ENCODE data around the gene SND1.

SND1 gene

DNA sequence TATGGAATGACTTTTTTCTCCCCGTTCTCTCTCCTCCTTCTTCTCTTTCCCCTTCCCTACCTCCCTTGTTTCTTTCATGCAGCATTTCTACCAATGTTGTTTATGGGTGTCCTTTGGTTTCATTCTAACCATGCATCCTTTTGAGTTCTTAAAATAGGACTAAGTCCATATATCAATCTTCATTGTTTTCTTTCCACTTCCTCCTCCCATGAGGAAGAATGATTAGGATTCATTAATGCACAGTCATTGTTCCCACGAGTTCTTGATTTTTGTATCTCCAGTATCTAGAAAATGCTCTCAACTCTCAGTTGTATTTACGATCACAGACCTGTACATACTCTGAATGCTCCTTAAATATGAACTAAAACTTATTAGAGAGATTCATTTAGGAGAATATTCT lies 226.0 kb downstream of the SND1 start:
- Histone ChIP-seq H3K27ac (ENCODE audit: low read depth, low read length, poor library complexity, severe bottlenecking) (no peak overlapping the region), H3K36me3 (ENCODE audit: insufficient read depth, low read length) (peaks cover 9% of the 10 kb centered on the region; the same call in 1 of the 2 replicates), H4K20me1 (ENCODE audit: insufficient read depth, low read length) (no peaks in the 10 kb centered on the region), H3K79me2 (ENCODE audit: insufficient read depth, low read length) (no peaks in the 10 kb centered on the region), H3K4me1 (ENCODE audit: insufficient read depth, low read length, severe bottlenecking) (peaks cover 25% of the 10 kb centered on the region), H3K27me3 (ENCODE audit: insufficient read depth, low read length) (no peaks in the 10 kb centered on the region), H3K9me2 (ENCODE audit: low read depth, low read length) (no peaks in the 10 kb centered on the region), H3K4me2 (ENCODE audit: low read length) (no peak overlapping the region), H3K9me3 (ENCODE audit: low read length) (no peaks in the 10 kb centered on the region), H2AFZ (ENCODE audit: low read length) (no peak overlapping the region), H3F3A (ENCODE audit: insufficient read depth, low read length) (no peaks in the 10 kb centered on the region), H3K4me3 (ENCODE audit: low read depth, low read length, poor library complexity, severe bottlenecking) (no peak overlapping the region), H3K9ac (ENCODE audit: low read length) (no peak overlapping the region)
- TF ChIP-seq EZH2 (IDR thresholded peaks at IDR 0.05; ENCODE audit: borderline replicate concordance, low read length): no peak
- TF ChIP-seq, protein P1, sequence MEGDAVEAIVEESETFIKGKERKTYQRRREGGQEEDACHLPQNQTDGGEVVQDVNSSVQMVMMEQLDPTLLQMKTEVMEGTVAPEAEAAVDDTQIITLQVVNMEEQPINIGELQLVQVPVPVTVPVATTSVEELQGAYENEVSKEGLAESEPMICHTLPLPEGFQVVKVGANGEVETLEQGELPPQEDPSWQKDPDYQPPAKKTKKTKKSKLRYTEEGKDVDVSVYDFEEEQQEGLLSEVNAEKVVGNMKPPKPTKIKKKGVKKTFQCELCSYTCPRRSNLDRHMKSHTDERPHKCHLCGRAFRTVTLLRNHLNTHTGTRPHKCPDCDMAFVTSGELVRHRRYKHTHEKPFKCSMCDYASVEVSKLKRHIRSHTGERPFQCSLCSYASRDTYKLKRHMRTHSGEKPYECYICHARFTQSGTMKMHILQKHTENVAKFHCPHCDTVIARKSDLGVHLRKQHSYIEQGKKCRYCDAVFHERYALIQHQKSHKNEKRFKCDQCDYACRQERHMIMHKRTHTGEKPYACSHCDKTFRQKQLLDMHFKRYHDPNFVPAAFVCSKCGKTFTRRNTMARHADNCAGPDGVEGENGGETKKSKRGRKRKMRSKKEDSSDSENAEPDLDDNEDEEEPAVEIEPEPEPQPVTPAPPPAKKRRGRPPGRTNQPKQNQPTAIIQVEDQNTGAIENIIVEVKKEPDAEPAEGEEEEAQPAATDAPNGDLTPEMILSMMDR (IDR thresholded peaks at IDR 0.05; ENCODE audit: low read length): no peak

DNA sequence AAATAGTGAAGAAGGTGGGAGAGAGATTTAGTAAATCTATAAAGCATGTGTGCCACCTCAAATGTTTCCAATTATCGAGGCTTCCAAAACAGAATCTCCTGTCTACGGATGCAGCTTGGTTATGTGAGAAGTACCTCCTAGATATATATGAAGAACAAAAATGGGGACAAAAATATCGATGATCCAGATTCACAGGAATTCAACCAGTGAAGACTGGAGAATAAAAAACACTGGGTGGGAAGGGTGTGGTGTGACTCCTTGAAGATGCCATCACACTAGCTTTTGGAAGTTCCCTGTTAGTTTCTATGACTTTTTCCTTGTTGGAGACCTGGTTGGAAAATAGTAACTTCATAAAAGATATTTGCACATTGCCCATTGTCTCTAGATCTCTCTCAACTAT lies 226.8 kb downstream of the SND1 start:
- Histone ChIP-seq H2AFZ (ENCODE audit: low read length) (no peak overlapping the region), H3K4me1 (ENCODE audit: insufficient read depth, low read length, severe bottlenecking) (peaks cover 28% of the 10 kb centered on the region), H3F3A (ENCODE audit: insufficient read depth, low read length) (no peaks in the 10 kb centered on the region), H3K79me2 (ENCODE audit: insufficient read depth, low read length) (no peaks in the 10 kb centered on the region), H3K9ac (ENCODE audit: low read length) (no peak overlapping the region), H3K9me2 (ENCODE audit: low read depth, low read length) (no peaks in the 10 kb centered on the region), H3K4me2 (ENCODE audit: low read length) (no peak overlapping the region), H3K27me3 (ENCODE audit: insufficient read depth, low read length) (no peaks in the 10 kb centered on the region), H3K27ac (ENCODE audit: low read depth, low read length, poor library complexity, severe bottlenecking) (no peak overlapping the region), H3K9me3 (ENCODE audit: low read length) (no peaks in the 10 kb centered on the region), H4K20me1 (ENCODE audit: insufficient read depth, low read length) (no peaks in the 10 kb centered on the region), H3K4me3 (ENCODE audit: low read depth, low read length, poor library complexity, severe bottlenecking) (no peak overlapping the region), H3K36me3 (ENCODE audit: insufficient read depth, low read length) (peaks cover 11% of the 10 kb centered on the region; the same call in 1 of the 2 replicates)
- no peak for TF ChIP-seq EZH2 (IDR thresholded peaks at IDR 0.05; ENCODE audit: borderline replicate concordance, low read length)
- TF ChIP-seq, protein P1 (IDR thresholded peaks at IDR 0.05; ENCODE audit: low read length): no peak

DNA sequence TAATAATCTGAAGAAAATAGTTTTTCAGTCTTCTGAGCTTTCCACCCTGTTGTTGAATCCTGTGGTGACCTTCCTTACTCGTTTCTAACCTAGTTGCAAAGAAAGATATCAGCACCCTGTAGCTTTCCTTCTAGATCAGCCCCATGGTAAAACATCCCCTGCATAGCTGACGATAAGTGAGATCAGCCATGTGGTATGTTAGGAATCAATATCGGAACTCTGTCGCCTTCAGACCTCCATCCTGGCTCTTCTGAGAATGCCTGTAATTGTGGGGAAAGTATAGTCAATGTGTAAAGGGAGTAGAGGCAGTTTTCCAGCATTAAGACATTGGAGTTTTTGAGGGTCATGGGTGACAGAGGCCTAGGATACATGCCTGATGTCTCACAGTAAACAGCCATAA lies 227.4 kb downstream of the SND1 start:
- no peak overlapping the region for H3K4me3 ChIP-seq (ENCODE audit: low read depth, low read length, poor library complexity, severe bottlenecking)
- no peak overlapping the region for H3K27ac ChIP-seq (ENCODE audit: low read depth, low read length, poor library complexity, severe bottlenecking)
- no peaks in the 10 kb centered on the region for H3K9me3 ChIP-seq (ENCODE audit: low read length)
- H3K4me2 ChIP-seq (ENCODE audit: low read length): no peak overlapping the region
- no peaks in the 10 kb centered on the region for H4K20me1 ChIP-seq (ENCODE audit: insufficient read depth, low read length)
- H2AFZ ChIP-seq (ENCODE audit: low read length): no peak overlapping the region
- peaks cover 5% of the 10 kb centered on the region; the same call in 1 of the 2 replicates for H3K36me3 ChIP-seq (ENCODE audit: insufficient read depth, low read length)
- TF ChIP-seq EZH2 (IDR thresholded peaks at IDR 0.05; ENCODE audit: borderline replicate concordance, low read length): no peak
- TF ChIP-seq, protein P1 (IDR thresholded peaks at IDR 0.05; ENCODE audit: low read length): no peak
- H3K27me3 ChIP-seq (ENCODE audit: insufficient read depth, low read length): no peaks in the 10 kb centered on the region
- H3K79me2 ChIP-seq (ENCODE audit: insufficient read depth, low read length): no peaks in the 10 kb centered on the region
- H3F3A ChIP-seq (ENCODE audit: insufficient read depth, low read length): no peaks in the 10 kb centered on the region
- no peaks in the 10 kb centered on the region for H3K9me2 ChIP-seq (ENCODE audit: low read depth, low read length)
- no peak overlapping the region for H3K9ac ChIP-seq (ENCODE audit: low read length)
- peaks cover 28% of the 10 kb centered on the region for H3K4me1 ChIP-seq (ENCODE audit: insufficient read depth, low read length, severe bottlenecking)

Data from OCI-LY1 (cell line).